Uterus (tissue), 4 donors: ENCODE results near the gene MZT2B. TPM values are rescaled to one million over a fixed set of nuclear protein-coding genes. Genes with fewer than 3 reads are reported as not detected.
"Not testable (repeated sequence)": the region's sequence is repeated elsewhere in the genome, so short reads cannot be mapped to it uniquely, and the experiment has no call there.

ENCODE experiments used
- DNase-seq, 2 donors: peaks; one replicate each; pipeline ENCODE4 v3.0.0-alpha.2; 2019 to 2020
- H3K27ac ChIP-seq, 2 donors: fragments of 200-600 bp; sonication (generic); 1 replicate in 1 of 2; 2 replicates in 1 of 2; pipeline ENCODE4 v1.5.1; 2016 to 2018
- H3K27me3 ChIP-seq, 2 donors: fragments of 200-600 bp; sonication (generic); one replicate each; pipeline ENCODE4 v1.5.1; 2018 to 2019; ENCODE audit warnings: control low read depth in 1 of 2
- H3K36me3 ChIP-seq, 2 donors: fragments of 200-600 bp; sonication (generic); one replicate each; pipeline ENCODE4 v1.5.1; 2019; ENCODE audit warnings: control low read depth in 1 of 2
- H3K4me1 ChIP-seq, 2 donors: fragments of 200-600 bp; sonication (generic); one replicate each; pipeline ENCODE4 v1.5.1; 2018 to 2019; ENCODE audit warnings: control low read depth in 1 of 2
- H3K4me3 ChIP-seq, 2 donors: fragments of 200-600 bp; sonication (generic); 1 replicate in 1 of 2; 2 replicates in 1 of 2; pipeline ENCODE4 v1.5.1; 2018 to 2019; ENCODE audit warnings: mild to moderate bottlenecking in 1 of 2
- H3K9me3 ChIP-seq, 2 donors: fragments of 200-600 bp; sonication (generic); one replicate each; pipeline ENCODE4 v1.5.1; 2019; ENCODE audit warnings: control low read depth in 1 of 2
- CTCF ChIP-seq, 4 experiments: fragments of 200-600 bp in 2 of 4; fragments of 450-650 bp in 2 of 4; sonication (generic) in 2 of 4; IDR thresholded peaks; one replicate each; pipeline ENCODE4 v1.5.1; 2016 to 2019; ENCODE audit warnings: antibody characterized with exemption in 4 of 4, mild to moderate bottlenecking in 2 of 4, moderate library complexity in 1 of 4
- POLR2A ChIP-seq, 2 donors: fragments of 450-650 bp; IDR thresholded peaks; one replicate each; pipeline ENCODE4 v1.6.1; 2016; ENCODE audit warnings: antibody characterized with exemption in 2 of 2, mild to moderate bottlenecking in 1 of 2, moderate library complexity in 1 of 2
- intact Hi-C: fragments of 100-400 bp; cut with DNase I; formaldehyde crosslinking; loops from one replicate; pipeline ENCODE4 v1.15.1; 2023; ENCODE audit warnings: low total_unique reads
- total RNA-seq, 4 donors: library from RNA; depleted of rRNA in 3 of 4; stranded (reverse); fragments of >200 nt in 3 of 4; gene quantifications; one replicate each; pipeline versions ENCODE4 v1.1.0 to v1.2.4, GENCODE V29; 2014 to 2023
- donor health status: DM: yes; HTN: yes; CAD: no.

Gene MZT2B
- total RNA-seq, 4 donors from 2014 or later: 67.3 to 790 (median 231) TPM

- Histone ChIP-seq H3K27me3 (no peaks in the 10 kb centered on the region), H3K9me3 (no peaks in the 10 kb centered on the region), H3K4me3 (no peak within 1 kb of the TSS), H3K36me3 (no peaks in the 10 kb centered on the region), H3K27ac (no peak within 1 kb of the TSS), H3K4me1 (no peaks in the 10 kb centered on the region)
- intact Hi-C loops: no loop called here
- no peak for DNase-seq
- TF ChIP-seq POLR2A (IDR thresholded peaks at IDR 0.05) (no peak), CTCF (IDR thresholded peaks at IDR 0.05) (no peak)
Measured at GRCh38 chr2:130198343-130198742, 16.3 kb downstream of the MZT2B start, which contains the start of gene TUBA3E. TUBA3E (minus strand) TSS chr2:130198439; CDS start chr2:130198360, 79 bp downstream.

GRCh38 chr2:130202518-130202917 is 20.5 kb downstream of the MZT2B start:
- H3K4me1 ChIP-seq, H3K27me3 ChIP-seq, H3K36me3 ChIP-seq, H3K27ac ChIP-seq, DNase-seq, H3K9me3 ChIP-seq, intact Hi-C loops, H3K4me3 ChIP-seq: not testable (repeated sequence)

GRCh38 chr2:130203150-130203549 is 21.1 kb downstream of the MZT2B start:
- H3K36me3 ChIP-seq, H3K4me3 ChIP-seq, DNase-seq, intact Hi-C loops, H3K4me1 ChIP-seq, H3K27ac ChIP-seq, H3K27me3 ChIP-seq, H3K9me3 ChIP-seq: not testable (repeated sequence)

GRCh38 chr2:130207051-130207450 is 25.0 kb downstream of the MZT2B start:
- H3K27ac ChIP-seq, H3K4me1 ChIP-seq, H3K4me3 ChIP-seq, H3K27me3 ChIP-seq, intact Hi-C loops, H3K9me3 ChIP-seq, H3K36me3 ChIP-seq, DNase-seq: not testable (repeated sequence)

GRCh38 chr2:130219147-130219546 is 37.1 kb downstream of the MZT2B start:
- H3K27ac ChIP-seq, H3K9me3 ChIP-seq, H3K4me3 ChIP-seq, H3K27me3 ChIP-seq, DNase-seq, H3K36me3 ChIP-seq, H3K4me1 ChIP-seq, intact Hi-C loops: not testable (repeated sequence)

GRCh38 chr2:130220505-130220904 is 38.4 kb downstream of the MZT2B start:
- H3K9me3 ChIP-seq, H3K27ac ChIP-seq, intact Hi-C loops, H3K4me3 ChIP-seq, H3K36me3 ChIP-seq, H3K27me3 ChIP-seq, DNase-seq, H3K4me1 ChIP-seq: not testable (repeated sequence)

DNA sequence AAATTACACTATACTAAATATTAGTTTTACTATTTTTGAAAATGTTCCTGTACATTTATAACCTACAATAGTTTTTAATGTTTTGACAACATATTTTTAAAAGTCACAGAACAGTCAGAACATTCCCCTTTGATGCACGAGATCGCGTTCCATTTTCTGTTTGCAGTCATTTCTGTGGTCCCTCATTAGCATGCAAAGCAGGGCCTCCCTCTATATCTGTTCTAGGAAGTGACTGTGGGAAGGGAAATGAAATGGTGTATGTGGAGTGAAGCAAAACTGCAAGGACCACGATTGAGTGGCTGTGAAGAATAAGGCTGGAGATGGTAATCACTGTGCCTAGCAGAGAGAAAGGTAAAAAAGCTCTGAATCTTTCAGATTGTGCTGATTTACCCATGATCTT is 40.5 kb downstream of the MZT2B start:
- intact Hi-C loops, H3K9me3 ChIP-seq, DNase-seq, H3K4me1 ChIP-seq, H3K4me3 ChIP-seq, H3K36me3 ChIP-seq, H3K27ac ChIP-seq, H3K27me3 ChIP-seq: not testable (repeated sequence)

GRCh38 chr2:130228005-130228404 is 45.9 kb downstream of the MZT2B start:
- H3K27ac ChIP-seq, H3K4me1 ChIP-seq, DNase-seq, intact Hi-C loops, H3K36me3 ChIP-seq, H3K9me3 ChIP-seq, H3K27me3 ChIP-seq, H3K4me3 ChIP-seq: not testable (repeated sequence)

- H3K9me3 ChIP-seq, H3K4me1 ChIP-seq, H3K36me3 ChIP-seq, H3K27ac ChIP-seq, H3K4me3 ChIP-seq, H3K27me3 ChIP-seq, DNase-seq, intact Hi-C loops: not testable (repeated sequence)
Measured at GRCh38 chr2:130228467-130229160, 46.6 kb downstream of the MZT2B start.

DNA sequence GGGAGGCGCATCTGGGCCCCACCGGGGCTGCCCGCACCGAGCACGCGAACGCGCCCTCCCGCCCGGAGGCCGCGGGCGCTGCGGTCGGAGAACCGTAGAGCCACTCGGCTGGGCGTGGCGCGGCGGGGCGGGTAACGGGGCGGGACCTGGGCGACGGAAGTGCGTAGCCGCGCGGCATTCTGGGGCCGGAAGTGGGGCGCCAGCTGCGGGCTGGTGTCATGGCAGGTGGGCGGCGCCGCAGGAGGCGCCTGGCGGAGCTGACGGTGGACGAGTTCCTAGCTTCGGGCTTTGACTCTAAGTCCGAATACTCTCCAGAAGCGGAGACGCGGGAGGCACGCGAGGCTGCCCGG is 47.1 kb downstream of the MZT2B start:
- H3K27ac ChIP-seq, DNase-seq, H3K4me3 ChIP-seq, intact Hi-C loops, H3K9me3 ChIP-seq, H3K27me3 ChIP-seq, H3K36me3 ChIP-seq, H3K4me1 ChIP-seq: not testable (repeated sequence)

DNA sequence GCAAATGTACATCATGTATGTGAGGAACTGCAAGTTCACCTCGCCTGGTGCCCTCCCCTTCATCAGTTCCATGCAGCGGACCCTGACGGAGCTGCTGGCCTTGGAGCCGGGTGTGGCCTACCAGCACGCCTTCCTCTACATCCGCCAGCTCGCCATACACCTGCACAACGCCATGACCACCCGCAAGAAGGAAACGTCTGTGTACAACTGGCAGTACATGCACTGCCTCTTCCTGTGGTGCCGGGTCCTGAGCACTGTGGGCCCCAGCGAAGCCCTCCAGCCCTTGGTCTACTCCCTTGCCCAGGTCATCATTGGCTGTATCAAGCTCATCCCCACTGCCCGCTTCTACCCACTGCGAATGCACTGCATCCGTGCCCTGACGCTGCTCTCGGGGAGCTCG is 48.3 kb downstream of the MZT2B start:
- intact Hi-C loops, H3K36me3 ChIP-seq, H3K27me3 ChIP-seq, H3K4me1 ChIP-seq, DNase-seq, H3K27ac ChIP-seq, H3K9me3 ChIP-seq, H3K4me3 ChIP-seq: not testable (repeated sequence)

DNA sequence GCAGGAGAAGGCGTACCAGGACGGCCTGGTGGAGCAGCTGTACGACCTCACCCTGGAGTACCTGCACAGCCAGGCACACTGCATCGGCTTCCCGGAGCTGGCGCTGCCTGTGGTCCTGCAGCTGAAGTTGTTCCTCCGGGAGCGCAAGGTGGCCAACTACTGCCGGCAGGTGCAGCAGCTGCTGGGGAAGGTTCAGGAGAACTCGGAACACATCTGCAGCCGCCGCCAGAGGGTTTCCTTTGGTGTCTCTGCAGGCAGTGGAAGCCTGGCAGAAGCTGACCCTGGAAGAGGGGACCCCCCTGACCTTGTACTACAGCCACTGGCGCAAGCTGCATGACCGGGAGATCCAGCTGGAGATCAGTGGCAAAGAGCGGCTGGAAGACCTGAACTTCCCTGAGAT is 48.8 kb downstream of the MZT2B start:
- DNase-seq, H3K9me3 ChIP-seq, H3K36me3 ChIP-seq, H3K4me3 ChIP-seq, H3K27me3 ChIP-seq, H3K4me1 ChIP-seq, intact Hi-C loops: not testable (repeated sequence)
- peak overlapping the region in 1 of 2 donors; percentile 52 for H3K27ac ChIP-seq
